Dermis microvascular lymphatic vessel endothelial cell (primary cell): ENCODE data around the gene BFSP1. TPM values are rescaled to one million over a fixed set of nuclear protein-coding genes. Genes with fewer than 3 reads are reported as not detected.

Experiments
- DNase-seq, 2 donors: peaks; one replicate each; pipeline versions ENCODE4 v3.0.0 to v3.0.0-alpha.2; 2010; ENCODE audit warnings: low read depth in 2 of 2
- total RNA-seq: library from RNA; depleted of rRNA; stranded (reverse); fragments of >200 nt; gene quantifications from 2 replicates; pipeline ENCODE4 v1.2.1, GENCODE V29; 2014

Gene BFSP1
- total RNA-seq, 1 donor from 2014 or later: 1.7 TPM

GRCh38 chr20:17523326-17523725 is 7.9 kb downstream of the BFSP1 start:
- no peak for DNase-seq

DNA sequence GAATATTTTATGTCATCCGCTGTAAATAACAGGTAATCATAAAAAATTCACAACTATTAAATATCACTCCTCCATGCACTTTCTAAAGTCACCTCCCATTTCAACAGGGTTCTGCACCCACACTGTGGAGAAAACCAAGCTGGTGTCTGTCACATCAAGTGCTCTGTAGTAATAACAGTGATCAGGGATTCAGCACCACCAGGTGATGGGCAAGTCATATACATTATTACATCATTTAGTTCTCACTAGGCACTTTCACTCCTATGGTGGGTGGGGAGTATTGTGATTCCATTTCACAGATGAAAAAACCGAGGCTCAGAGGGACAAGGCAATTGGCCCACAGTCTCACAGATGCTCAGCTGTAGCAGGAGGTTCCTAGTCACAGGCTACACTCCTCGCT is 8.7 kb downstream of the BFSP1 start:
- no peak for DNase-seq

DNA sequence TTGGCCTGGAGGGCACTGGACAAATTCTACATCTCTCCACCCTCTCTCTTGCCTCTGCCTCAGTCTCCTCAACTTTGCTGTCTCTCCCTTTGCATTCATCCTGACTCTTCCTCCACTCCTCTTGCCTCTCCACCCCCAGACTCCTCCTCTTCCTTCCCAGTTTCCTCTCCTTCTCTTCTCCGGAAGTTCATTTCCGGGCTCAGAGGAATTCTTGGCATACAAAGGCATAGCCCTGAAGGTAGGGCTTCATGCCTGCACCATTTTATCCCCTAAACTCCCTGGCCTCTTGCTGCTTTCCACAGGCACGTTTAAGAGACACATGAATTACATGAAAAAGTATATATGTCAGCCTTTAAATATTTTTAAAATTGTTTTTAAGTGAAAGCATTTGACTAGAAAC is 10.6 kb downstream of the BFSP1 start:
- peak in 1 of 2 donors; percentile 45 for DNase-seq

- DNase-seq: peak in 1 of 2 donors; percentile 15
These were observed 11.4 kb downstream of the BFSP1 start for GRCh38 chr20:17519606-17520285.

DNA sequence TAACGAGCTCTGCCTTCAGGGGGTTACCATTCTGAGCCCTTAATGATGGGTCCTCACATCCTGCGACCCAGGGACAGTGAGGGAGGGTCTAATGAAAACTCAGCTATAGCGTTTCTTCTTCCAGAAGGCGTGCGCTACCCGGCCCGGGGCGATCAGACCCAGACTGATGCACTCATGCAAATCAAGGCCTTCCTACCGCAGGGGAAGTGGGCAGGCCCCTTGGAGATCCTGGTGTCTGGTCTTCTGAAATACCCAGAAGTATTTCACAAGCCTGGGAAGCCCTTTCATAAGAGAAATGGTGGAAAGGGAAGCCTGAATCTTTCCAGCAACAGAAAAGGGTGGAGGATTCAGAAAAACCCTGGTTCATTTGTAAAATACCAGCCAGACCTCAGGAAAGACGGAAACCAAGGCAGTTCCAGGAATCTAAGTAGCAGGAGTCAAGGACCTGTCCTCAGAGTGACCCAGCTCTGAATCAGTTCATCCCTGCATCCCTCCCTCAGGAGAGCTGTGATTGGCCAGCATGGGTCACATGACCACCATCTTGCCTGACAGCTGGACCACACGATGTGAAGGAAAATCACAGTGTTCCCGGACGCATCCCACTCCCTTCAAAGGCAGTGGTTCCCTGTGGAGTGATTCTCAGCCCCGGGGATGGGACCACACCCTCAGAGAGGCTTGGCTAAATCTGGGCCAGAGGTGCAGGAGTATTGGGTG is 12.7 kb downstream of the BFSP1 start:
- DNase-seq: no peak

- DNase-seq: no peak
These were observed 16.1 kb downstream of the BFSP1 start for GRCh38 chr20:17515053-17515452.

GRCh38 chr20:17513939-17514338 is 17.2 kb downstream of the BFSP1 start:
- DNase-seq: no peak

GRCh38 chr20:17511401-17511800 is 19.8 kb downstream of the BFSP1 start:
- no peak for DNase-seq

GRCh38 chr20:17510548-17510947 is 20.6 kb downstream of the BFSP1 start:
- no peak for DNase-seq

GRCh38 chr20:17508756-17509155 is 22.4 kb downstream of the BFSP1 start:
- no peak for DNase-seq

- DNase-seq: no peak
These were observed 23.6 kb downstream of the BFSP1 start for GRCh38 chr20:17507531-17507930.

GRCh38 chr20:17507032-17507431 is 24.1 kb downstream of the BFSP1 start:
- no peak for DNase-seq

DNA sequence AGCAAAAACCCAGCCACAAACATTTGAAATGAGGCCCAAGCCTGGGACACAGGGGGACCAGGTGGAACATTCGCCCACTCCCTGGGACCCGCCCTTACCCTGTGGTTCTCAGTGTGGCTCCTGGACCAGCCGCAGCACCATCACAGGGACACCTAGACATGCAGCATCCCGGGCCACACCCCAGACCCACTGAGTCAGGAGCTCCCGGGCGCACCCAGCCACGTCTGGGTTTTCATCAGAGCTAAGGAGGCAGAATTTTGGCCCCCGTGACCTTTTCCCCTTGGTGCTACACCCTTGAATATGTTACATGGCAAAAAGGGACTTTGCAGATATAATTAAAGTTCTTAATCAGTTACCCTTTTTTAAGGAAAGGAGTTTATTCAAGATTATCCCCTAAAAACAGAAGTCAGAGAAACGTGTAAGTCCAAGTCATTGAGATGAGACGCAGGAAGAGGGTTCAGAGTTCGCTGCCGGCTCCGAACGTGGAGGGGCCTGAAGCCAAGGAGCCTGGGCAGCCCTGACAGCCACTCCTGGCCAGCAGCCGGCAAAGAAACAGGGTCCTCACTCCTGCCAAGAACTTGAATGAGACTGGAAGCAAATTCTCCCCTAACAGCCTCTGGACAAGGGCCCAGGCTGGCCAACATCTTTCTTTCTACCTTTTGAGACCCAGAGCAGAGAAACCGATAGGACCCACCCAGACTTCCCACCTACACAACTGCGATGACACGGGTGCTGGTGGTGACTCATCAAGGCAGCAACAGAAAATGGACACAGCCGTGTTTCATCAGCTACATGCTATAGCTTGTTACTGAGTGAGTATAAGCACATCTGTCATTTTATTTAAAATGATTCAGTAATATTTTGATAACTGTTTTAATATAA is 25.3 kb downstream of the BFSP1 start:
- peak in 1 of 2 donors; percentile 15 for DNase-seq

DNA sequence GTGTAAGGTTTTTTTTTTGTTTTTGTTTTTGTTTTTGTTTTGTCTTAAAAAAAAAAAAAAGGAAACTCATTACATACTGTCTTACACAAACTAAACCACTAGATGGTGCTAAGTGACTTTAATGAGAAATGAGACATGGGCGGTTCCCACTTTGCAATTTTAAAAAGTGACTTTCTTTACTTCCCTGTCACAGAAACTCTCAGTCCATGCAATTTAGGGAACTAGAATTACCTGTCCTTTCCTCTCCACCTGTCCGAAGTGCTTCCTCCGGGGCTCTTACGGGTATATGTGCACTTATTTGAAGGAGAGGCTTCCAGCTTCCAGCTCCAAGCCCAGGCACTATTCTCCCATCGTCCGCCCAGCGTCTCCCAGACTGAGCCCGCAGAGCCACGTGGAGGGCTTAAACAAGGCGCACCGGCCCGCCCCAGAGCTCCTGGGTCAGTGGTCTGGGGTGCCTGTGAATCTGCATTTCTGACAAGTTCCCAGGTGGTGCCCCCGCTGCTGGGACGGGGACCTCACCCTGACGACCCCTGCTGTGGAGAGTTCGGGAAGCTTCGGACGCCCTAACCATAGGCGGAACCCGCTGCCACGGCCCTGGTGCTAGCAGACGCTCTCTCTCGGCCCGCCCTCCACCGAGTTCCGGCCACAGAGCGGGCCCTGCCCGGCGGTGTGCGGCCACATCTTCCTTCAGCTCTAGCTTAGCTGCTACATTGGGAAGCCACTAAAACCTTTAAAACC is 26.1 kb downstream of the BFSP1 start:
- peak; percentile 31 to 59 for DNase-seq

GRCh38 chr20:17504066-17504897 is 26.9 kb downstream of the BFSP1 start:
- DNase-seq: no peak

GRCh38 chr20:17503301-17504065 is 27.7 kb downstream of the BFSP1 start:
- DNase-seq: no peak

GRCh38 chr20:17502105-17502504 is 29.1 kb downstream of the BFSP1 start:
- DNase-seq: no peak

DNA sequence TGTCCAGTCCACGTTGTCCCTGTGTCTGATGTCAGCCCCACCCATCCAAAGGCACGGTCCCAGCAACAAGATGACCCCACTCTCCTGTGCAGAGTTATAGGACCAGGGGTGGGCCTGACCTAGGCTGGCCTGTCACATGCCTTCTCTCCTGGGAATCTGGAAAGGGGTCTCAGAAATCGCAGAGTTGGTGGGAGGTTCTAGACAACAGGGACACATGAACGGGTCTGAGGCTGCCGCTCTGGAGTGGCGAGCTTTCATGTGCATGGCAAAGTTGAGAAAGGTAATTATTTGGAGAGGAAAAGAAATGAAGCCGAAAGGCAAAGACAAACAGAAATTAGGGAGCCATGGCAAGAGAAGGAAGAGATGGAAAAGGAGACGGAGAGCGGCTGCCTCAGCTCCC is 29.5 kb downstream of the BFSP1 start:
- no peak for DNase-seq

- DNase-seq: no peak
These were observed 30.4 kb downstream of the BFSP1 start for GRCh38 chr20:17500826-17501225.

DNA sequence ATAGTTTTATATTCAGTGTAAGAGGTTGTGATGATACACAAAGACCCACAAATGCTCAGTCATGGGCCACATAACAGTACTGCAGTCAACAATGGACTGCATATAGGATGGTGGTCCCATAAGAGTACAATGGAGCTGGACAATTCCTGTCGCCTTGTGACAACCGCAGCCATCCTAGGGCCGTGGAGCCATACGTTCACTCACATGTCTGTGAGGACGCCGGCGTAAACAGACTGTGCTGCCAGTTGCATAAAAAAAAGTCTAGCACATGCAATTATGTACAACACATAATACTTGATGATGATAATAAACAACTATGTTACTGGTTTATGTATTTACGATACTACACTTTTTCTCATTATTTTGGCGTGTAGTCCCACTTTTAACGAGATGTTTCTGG is 30.9 kb downstream of the BFSP1 start:
- no peak for DNase-seq
